CD4-positive, alpha-beta T cell treated with Interleukin-21 for 1 hour (primary cell): ENCODE results near the gene MARCO.
"Not testable (repeated sequence)": the region's sequence is repeated elsewhere in the genome, so short reads cannot be mapped to it uniquely, and the experiment has no call there.

Source experiments
- DNase-seq: peaks from one replicate; pipeline ENCODE4 v3.0.0-alpha.2; 2020

The MARCO gene

GRCh38 chr2:118932949-118933348 lies 9.0 kb upstream of the MARCO start:
- DNase-seq = no peak

- DNase-seq = no peak
Observed at GRCh38 chr2:118936306-118936705, 5.7 kb upstream of the MARCO start.

GRCh38 chr2:118936936-118937335 lies 5.1 kb upstream of the MARCO start:
- no peak for DNase-seq

- no peak for DNase-seq
Observed at GRCh38 chr2:118937817-118938216, 4.2 kb upstream of the MARCO start.

GRCh38 chr2:118939994-118940393 lies 2.0 kb upstream of the MARCO start:
- DNase-seq = no peak

- no peak for DNase-seq
Observed at GRCh38 chr2:118940486-118941120, 1.4 kb upstream of the MARCO start.

- no peak for DNase-seq
Observed at GRCh38 chr2:118943286-118943685, 1.3 kb downstream of the MARCO start.

GRCh38 chr2:118945881-118946280 lies 3.9 kb downstream of the MARCO start:
- DNase-seq = no peak

GRCh38 chr2:118948266-118948665 lies 6.3 kb downstream of the MARCO start:
- not testable (repeated sequence) for DNase-seq

GRCh38 chr2:118954297-118955060 lies 12.5 kb downstream of the MARCO start:
- peak; percentile 29 for DNase-seq

GRCh38 chr2:118965737-118966136 lies 23.7 kb downstream of the MARCO start:
- no peak for DNase-seq

GRCh38 chr2:118967124-118967880 lies 25.3 kb downstream of the MARCO start:
- no peak for DNase-seq

- no peak for DNase-seq
Observed at GRCh38 chr2:118968042-118968441, 26.0 kb downstream of the MARCO start.

- DNase-seq = no peak
Observed at GRCh38 chr2:118968961-118969733, 27.2 kb downstream of the MARCO start.

GRCh38 chr2:118969734-118970395 lies 27.9 kb downstream of the MARCO start:
- DNase-seq = no peak

- DNase-seq = no peak
Observed at GRCh38 chr2:118970396-118971135, 28.6 kb downstream of the MARCO start.

GRCh38 chr2:118971245-118972122 lies 29.5 kb downstream of the MARCO start:
- no peak for DNase-seq

GRCh38 chr2:118973542-118973951 lies 31.6 kb downstream of the MARCO start:
- DNase-seq = no peak

GRCh38 chr2:118974103-118974993 lies 32.4 kb downstream of the MARCO start:
- DNase-seq = no peak

GRCh38 chr2:118975133-118975532 lies 33.1 kb downstream of the MARCO start:
- DNase-seq = no peak
